Keratinocyte (primary cell): Measurements from ENCODE around the gene STX17. TPM values are rescaled to one million over a fixed set of nuclear protein-coding genes. Genes with fewer than 3 reads are reported as not detected.

ENCODE experiments used
- DNase-seq: peaks from one replicate; pipeline ENCODE4 v3.0.0-alpha.2; 2011; ENCODE audit warnings: low read depth, missing footprints, low spot score
- FAIRE-seq: peaks from 2 replicates; lab custom pipeline; 2011; peaks lifted over from hg19 to GRCh38; lab: Jason Lieb, UNC
- H2AFZ ChIP-seq: 2 replicates; pipeline ENCODE4 v1.6.0; 2012; ENCODE audit warnings: low read length, control low read depth, inconsistent platforms; ENCODE audit not compliant: control insufficient read depth
- H3K27ac ChIP-seq: 2 replicates; pipeline ENCODE4 v1.5.1; 2011; ENCODE audit warnings: low read length; ENCODE audit not compliant: control insufficient read depth, insufficient read depth
- H3K27me3 ChIP-seq: 3 replicates; pipeline ENCODE4 v1.6.0; 2011; ENCODE audit warnings: low read length; ENCODE audit not compliant: control insufficient read depth, insufficient read depth; ENCODE audit errors: extremely low read depth
- H3K36me3 ChIP-seq, 2 experiments: 2 replicates in 1 of 2; 3 replicates in 1 of 2; pipeline ENCODE4 v1.5.1; 2011; ENCODE audit warnings: low read length in 2 of 2, mild to moderate bottlenecking in 1 of 2; ENCODE audit not compliant: control insufficient read depth in 2 of 2, insufficient read depth in 2 of 2; ENCODE audit errors: extremely low read depth in 1 of 2
- H3K4me1 ChIP-seq: 3 replicates; pipeline ENCODE4 v1.5.1; 2011; ENCODE audit warnings: low read length; ENCODE audit not compliant: control insufficient read depth, insufficient read depth; ENCODE audit errors: extremely low read depth
- H3K4me2 ChIP-seq: 3 replicates; pipeline ENCODE4 v1.6.0; 2011; ENCODE audit warnings: low read depth, low read length; ENCODE audit not compliant: control insufficient read depth, insufficient read depth; ENCODE audit errors: extremely low read depth
- H3K4me3 ChIP-seq, 3 experiments: fragments of 200-600 bp in 1 of 3; sonication (generic) in 1 of 3; 2 replicates in 2 of 3; 3 replicates in 1 of 3; pipeline ENCODE4 v1.5.1; 2011 to 2016; ENCODE audit warnings: low read length in 3 of 3, mild to moderate bottlenecking in 3 of 3, control low read depth in 2 of 3, inconsistent platforms in 1 of 3, low read depth in 1 of 3, mixed read lengths in 1 of 3, mixed run types in 1 of 3, moderate library complexity in 1 of 3; ENCODE audit not compliant: control insufficient read depth in 2 of 3, insufficient read depth in 2 of 3; ENCODE audit errors: extremely low read depth in 1 of 3
- H3K79me2 ChIP-seq: 2 replicates; pipeline ENCODE4 v1.6.0; 2012; ENCODE audit warnings: low read length; ENCODE audit not compliant: control insufficient read depth, insufficient read depth
- H3K9ac ChIP-seq: 3 replicates; pipeline ENCODE4 v1.6.0; 2011; ENCODE audit warnings: low read length; ENCODE audit not compliant: control insufficient read depth, insufficient read depth; ENCODE audit errors: extremely low read depth
- H3K9me1 ChIP-seq: 3 replicates; pipeline ENCODE4 v1.6.0; 2011; ENCODE audit warnings: low read length; ENCODE audit not compliant: control insufficient read depth, insufficient read depth; ENCODE audit errors: extremely low read depth
- H3K9me3 ChIP-seq: 2 replicates; pipeline ENCODE4 v1.5.1; 2012; ENCODE audit warnings: low read depth, low read length; ENCODE audit not compliant: control insufficient read depth
- H4K20me1 ChIP-seq: 3 replicates; pipeline ENCODE4 v1.6.0; 2011; ENCODE audit warnings: low read length; ENCODE audit not compliant: control insufficient read depth, insufficient read depth; ENCODE audit errors: extremely low read depth
- EZH2 ChIP-seq: IDR thresholded peaks from one replicate; pipeline ENCODE4 v1.6.1; 2012; ENCODE audit warnings: inconsistent platforms, mild to moderate bottlenecking, low read length, moderate library complexity
- dilution Hi-C: fragments of 300-500 bp; cut with MboI; formaldehyde crosslinking; loops from one replicate; pipeline ENCODE4 v1.7.0; 2020; ENCODE audit warnings: low sequenced_read_pairs; ENCODE audit not compliant: extremely low pct_ligation_motif_present
- polyA plus RNA-seq, 5 experiments: library from polyadenylated mRNA; depleted of rRNA in 3 of 5; stranded (reverse) in 3 of 5; stranded (forward) in 1 of 5; unstranded in 1 of 5; fragments of >200 nt; gene quantifications; 1 replicate in 1 of 5; 2 replicates in 3 of 5; 3 replicates in 1 of 5; pipeline versions ENCODE4 v1.2.1 to v1.2.3, GENCODE V29; 2011 to 2012; ENCODE audit warnings: missing spikeins in 2 of 5, low read depth in 1 of 5, low replicate concordance in 1 of 5
- TF ChIP-seq, protein P1 (sequence below), 3 experiments: IDR thresholded peaks in 1 of 3; conservative IDR thresholded peaks in 1 of 3; optimal IDR thresholded peaks in 1 of 3; 2 replicates in 2 of 3; 3 replicates in 1 of 3; pipeline versions ENCODE3 to v1.5.1; 2011; ENCODE audit warnings: low read length in 3 of 3, mild to moderate bottlenecking in 3 of 3, moderate library complexity in 2 of 3, control low read depth in 1 of 3, inconsistent platforms in 1 of 3; ENCODE audit not compliant: insufficient read depth in 2 of 3; ENCODE audit errors: extremely low read depth in 1 of 3

Gene STX17
- polyA plus RNA-seq, 1 donor (not counting 4 experiments of a cell fraction or from before 2014, with no cell fraction given) = 12.6 TPM

DNA sequence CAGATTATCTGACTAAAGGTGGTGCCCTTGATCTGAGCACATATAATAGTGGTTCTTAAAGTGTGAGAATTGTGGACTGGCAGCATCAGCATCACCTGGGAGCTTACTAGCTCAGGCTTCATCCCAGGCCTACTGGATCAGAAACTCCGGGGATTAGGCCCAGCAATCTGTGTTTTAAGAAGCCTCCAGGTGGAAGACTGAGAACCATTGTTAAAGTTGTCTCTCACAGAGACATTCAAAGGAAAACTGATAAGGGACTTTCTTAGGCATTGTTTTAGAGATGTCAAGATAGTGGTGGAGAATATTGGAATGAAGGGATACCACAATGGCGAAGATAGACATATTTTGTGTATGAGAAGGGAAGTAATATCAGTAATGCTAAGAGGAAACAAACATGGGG is 59.5 kb downstream of the STX17 start:
- H3K4me1 ChIP-seq = peaks cover 8% of the 10 kb centered on the region
- TF ChIP-seq, protein P1, sequence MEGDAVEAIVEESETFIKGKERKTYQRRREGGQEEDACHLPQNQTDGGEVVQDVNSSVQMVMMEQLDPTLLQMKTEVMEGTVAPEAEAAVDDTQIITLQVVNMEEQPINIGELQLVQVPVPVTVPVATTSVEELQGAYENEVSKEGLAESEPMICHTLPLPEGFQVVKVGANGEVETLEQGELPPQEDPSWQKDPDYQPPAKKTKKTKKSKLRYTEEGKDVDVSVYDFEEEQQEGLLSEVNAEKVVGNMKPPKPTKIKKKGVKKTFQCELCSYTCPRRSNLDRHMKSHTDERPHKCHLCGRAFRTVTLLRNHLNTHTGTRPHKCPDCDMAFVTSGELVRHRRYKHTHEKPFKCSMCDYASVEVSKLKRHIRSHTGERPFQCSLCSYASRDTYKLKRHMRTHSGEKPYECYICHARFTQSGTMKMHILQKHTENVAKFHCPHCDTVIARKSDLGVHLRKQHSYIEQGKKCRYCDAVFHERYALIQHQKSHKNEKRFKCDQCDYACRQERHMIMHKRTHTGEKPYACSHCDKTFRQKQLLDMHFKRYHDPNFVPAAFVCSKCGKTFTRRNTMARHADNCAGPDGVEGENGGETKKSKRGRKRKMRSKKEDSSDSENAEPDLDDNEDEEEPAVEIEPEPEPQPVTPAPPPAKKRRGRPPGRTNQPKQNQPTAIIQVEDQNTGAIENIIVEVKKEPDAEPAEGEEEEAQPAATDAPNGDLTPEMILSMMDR (optimal IDR thresholded peaks at IDR 0.05 in 1 of 3, IDR thresholded peaks at IDR 0.05 in 1 of 3, conservative IDR thresholded peaks at IDR 0.05 in 1 of 3; ENCODE audit: extremely low read depth in 1 of 3, insufficient read depth in 2 of 3, low read length in 3 of 3) = no peak
- TF ChIP-seq EZH2 = no peak
- H3K36me3 ChIP-seq = peaks cover 5 to 7% of the 10 kb centered on the region in 2 experiments
- H3K27me3 ChIP-seq = no peaks in the 10 kb centered on the region
- no peak overlapping the region for H3K4me2 ChIP-seq
- FAIRE-seq = no peak
- H3K79me2 ChIP-seq = no peaks in the 10 kb centered on the region
- no peak overlapping the region for H2AFZ ChIP-seq
- no peaks in the 10 kb centered on the region for H4K20me1 ChIP-seq
- H3K9me3 ChIP-seq = no peaks in the 10 kb centered on the region
- DNase-seq = no peak
- no peak overlapping the region for H3K27ac ChIP-seq
- dilution Hi-C loops = no loop called here
- no peak overlapping the region for H3K9ac ChIP-seq
- H3K9me1 ChIP-seq = no peaks in the 10 kb centered on the region
- H3K4me3 ChIP-seq = no peak overlapping the region

DNA sequence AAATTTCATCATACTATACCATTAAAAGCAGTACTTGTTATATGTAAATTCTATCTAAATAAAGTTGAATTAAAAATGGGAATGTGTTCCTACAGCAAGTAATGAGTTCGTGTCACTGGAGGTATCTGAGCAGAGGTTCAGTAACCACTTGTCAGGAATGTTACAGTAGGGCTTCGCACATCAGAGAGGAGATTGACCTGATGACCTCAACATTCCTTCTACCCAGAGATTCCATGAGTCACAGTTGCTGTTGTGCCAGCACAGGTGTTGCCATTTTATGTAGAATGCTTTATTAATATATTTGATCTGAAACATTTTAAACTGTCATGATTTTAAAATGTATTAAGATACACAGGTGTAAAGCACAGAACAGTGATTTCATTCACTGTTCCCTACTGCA is 60.3 kb downstream of the STX17 start:
- DNase-seq (peak; percentile 35), FAIRE-seq (peak; percentile 75)
- TF ChIP-seq, protein P1 (optimal IDR thresholded peaks at IDR 0.05 in 1 of 3, IDR thresholded peaks at IDR 0.05 in 1 of 3, conservative IDR thresholded peaks at IDR 0.05 in 1 of 3; ENCODE audit: extremely low read depth in 1 of 3, insufficient read depth in 2 of 3, low read length in 3 of 3) = no peak
- TF ChIP-seq EZH2 = no peak
- no peak overlapping the region for H3K4me2 ChIP-seq
- H3K9ac ChIP-seq = no peak overlapping the region
- peaks cover 8% of the 10 kb centered on the region for H3K4me1 ChIP-seq
- no peak overlapping the region for H3K4me3 ChIP-seq
- H3K36me3 ChIP-seq = peaks cover 5 to 7% of the 10 kb centered on the region in 2 experiments
- H3K27ac ChIP-seq = no peak overlapping the region
- H3K27me3 ChIP-seq = no peaks in the 10 kb centered on the region
- H3K9me3 ChIP-seq = no peaks in the 10 kb centered on the region
- H2AFZ ChIP-seq = no peak overlapping the region
- H3K79me2 ChIP-seq = no peaks in the 10 kb centered on the region
- H4K20me1 ChIP-seq = no peaks in the 10 kb centered on the region
- dilution Hi-C loops = no loop called here
- no peaks in the 10 kb centered on the region for H3K9me1 ChIP-seq
